ENCODE measurements around the gene TMEM220.

TMEM220 gene

GRCh38 chr17:10666906-10667305 is 62.9 kb downstream of the TMEM220 start:
- no peaks in the 10 kb centered on the region for H3K9me3 ChIP-seq (ENCODE audit: insufficient read depth, low read depth, low read length)
- no peaks in the 10 kb centered on the region for H3K79me2 ChIP-seq (ENCODE audit: insufficient read depth, low read length)
- no peak for TF ChIP-seq CTCF (conservative IDR thresholded peaks at IDR 0.05; ENCODE audit: low read length)
- TF ChIP-seq EZH2phosphoT487 (IDR thresholded peaks at IDR 0.05; ENCODE audit: borderline replicate concordance), result no peak
- no peak overlapping the region for H3K9ac ChIP-seq (ENCODE audit: low read depth, low read length, poor library complexity, severe bottlenecking)
- H3K4me2 ChIP-seq (ENCODE audit: low read depth, low read length, poor library complexity, severe bottlenecking), result no peak overlapping the region
- H3K9me2 ChIP-seq (replicated peaks; ENCODE audit: low read depth, low read length), result no peaks in the 10 kb centered on the region
- H4K20me1 ChIP-seq (ENCODE audit: insufficient read depth, low read length, poor library complexity, severe bottlenecking), result no peaks in the 10 kb centered on the region
- H3K36me3 ChIP-seq (ENCODE audit: insufficient read depth, low read length), result no peaks in the 10 kb centered on the region
- H3F3A ChIP-seq (ENCODE audit: low read depth), result no peaks in the 10 kb centered on the region
- H3K4me3 ChIP-seq (ENCODE audit: low read length, poor library complexity, severe bottlenecking), result no peak overlapping the region
- no peaks in the 10 kb centered on the region for H3K4me1 ChIP-seq (ENCODE audit: insufficient read depth, low read length, poor library complexity, severe bottlenecking)
- H2AFZ ChIP-seq (ENCODE audit: low read length), result no peak overlapping the region
- no peaks in the 10 kb centered on the region for H3K27me3 ChIP-seq (ENCODE audit: insufficient read depth, low read length, poor library complexity, severe bottlenecking)

GRCh38 chr17:10664571-10664970 is 65.3 kb downstream of the TMEM220 start:
- no peaks in the 10 kb centered on the region for H3K36me3 ChIP-seq (ENCODE audit: insufficient read depth, low read length)
- H3K4me2 ChIP-seq (ENCODE audit: low read depth, low read length, poor library complexity, severe bottlenecking), result no peak overlapping the region

More at GRCh38 chr17:10664571-10664970, 65.3 kb downstream of the TMEM220 start:
- H2AFZ ChIP-seq (ENCODE audit: low read length), result no peak overlapping the region
- no peak overlapping the region for H3K9ac ChIP-seq (ENCODE audit: low read depth, low read length, poor library complexity, severe bottlenecking)
- no peaks in the 10 kb centered on the region for H3K27me3 ChIP-seq (ENCODE audit: insufficient read depth, low read length, poor library complexity, severe bottlenecking)
- H4K20me1 ChIP-seq (ENCODE audit: insufficient read depth, low read length, poor library complexity, severe bottlenecking), result no peaks in the 10 kb centered on the region
- no peak for TF ChIP-seq EZH2phosphoT487 (IDR thresholded peaks at IDR 0.05; ENCODE audit: borderline replicate concordance)
- TF ChIP-seq CTCF (conservative IDR thresholded peaks at IDR 0.05; ENCODE audit: low read length), result no peak
- no peaks in the 10 kb centered on the region for H3K4me1 ChIP-seq (ENCODE audit: insufficient read depth, low read length, poor library complexity, severe bottlenecking)
- no peaks in the 10 kb centered on the region for H3K9me3 ChIP-seq (ENCODE audit: insufficient read depth, low read depth, low read length)
- no peaks in the 10 kb centered on the region for H3K9me2 ChIP-seq (replicated peaks; ENCODE audit: low read depth, low read length)
- no peak overlapping the region for H3K4me3 ChIP-seq (ENCODE audit: low read length, poor library complexity, severe bottlenecking)
- no peaks in the 10 kb centered on the region for H3K79me2 ChIP-seq (ENCODE audit: insufficient read depth, low read length)
- H3F3A ChIP-seq (ENCODE audit: low read depth), result no peaks in the 10 kb centered on the region
